Tibial nerve (tissue), 4 donors: ENCODE measurements around the gene FAM13A. TPM values are rescaled to one million over a fixed set of nuclear protein-coding genes. Genes with fewer than 3 reads are reported as not detected.
A peak's percentile ranks its signal among the peaks of the same experiment; 100 is the strongest.

Experiments used
- DNase-seq, 2 donors: peaks; one replicate each; pipeline ENCODE4 v3.0.0-alpha.2; 2019; ENCODE audit warnings: low spot score in 2 of 2
- H3K27ac ChIP-seq, 4 donors: fragments of 200-600 bp; sonication (generic) in 3 of 4; one replicate each; pipeline ENCODE4 v1.5.1; 2017 to 2019; ENCODE audit warnings: mild to moderate bottlenecking in 1 of 4
- H3K27me3 ChIP-seq, 2 donors: fragments of 200-600 bp; sonication (generic) in 1 of 2; one replicate each; pipeline versions ENCODE4 v1.5.1 to v1.6.0; 2017 to 2019
- H3K36me3 ChIP-seq, 3 donors: fragments of 200-600 bp; sonication (generic); one replicate each; pipeline ENCODE4 v1.5.1; 2018 to 2019
- H3K4me1 ChIP-seq, 4 donors: fragments of 200-600 bp; sonication (generic) in 3 of 4; one replicate each; pipeline ENCODE4 v1.5.1; 2017 to 2019
- H3K4me3 ChIP-seq, 4 donors: fragments of 200-600 bp; sonication (generic) in 3 of 4; one replicate each; pipeline ENCODE4 v1.5.1; 2017 to 2019; ENCODE audit warnings: mild to moderate bottlenecking in 1 of 4, moderate library complexity in 1 of 4
- H3K9me3 ChIP-seq, 4 donors: fragments of 200-600 bp; sonication (generic) in 3 of 4; one replicate each; pipeline ENCODE4 v1.5.1; 2017 to 2019
- EP300 ChIP-seq, 2 donors: sonication (generic); formaldehyde crosslinking; IDR thresholded peaks; one replicate each; pipeline ENCODE4 v1.6.1; 2017; ENCODE audit warnings: antibody characterized with exemption in 2 of 2, mild to moderate bottlenecking in 1 of 2
- POLR2A ChIP-seq, 2 donors: fragments of 450-650 bp; IDR thresholded peaks; one replicate each; pipeline ENCODE4 v1.6.1; 2017; ENCODE audit warnings: antibody characterized with exemption in 2 of 2, mild to moderate bottlenecking in 2 of 2, moderate library complexity in 2 of 2
- WGBS, 2 donors: methylation state at CpG; one replicate each; pipeline ENCODE4 v1.1.5; 2018; 5-methylcytosine and 5-hydroxymethylcytosine counted together
- total RNA-seq, 4 donors: library from RNA; depleted of rRNA; stranded (reverse); fragments of >200 nt; gene quantifications; one replicate each; pipeline ENCODE4 v1.1.0, GENCODE V29; 2016
- TF ChIP-seq, protein P1 (sequence below), 5 experiments: fragments of 200-600 bp in 3 of 5; fragments of 450-650 bp in 2 of 5; sonication (generic) in 3 of 5; IDR thresholded peaks; one replicate each; pipeline ENCODE4 v1.5.1; 2016 to 2019; ENCODE audit warnings: antibody characterized with exemption in 5 of 5, mild to moderate bottlenecking in 3 of 5, moderate library complexity in 2 of 5

Gene FAM13A
- total RNA-seq, 4 donors from 2014 or later: 48.8 to 77.6 (median 58.8) TPM

DNA sequence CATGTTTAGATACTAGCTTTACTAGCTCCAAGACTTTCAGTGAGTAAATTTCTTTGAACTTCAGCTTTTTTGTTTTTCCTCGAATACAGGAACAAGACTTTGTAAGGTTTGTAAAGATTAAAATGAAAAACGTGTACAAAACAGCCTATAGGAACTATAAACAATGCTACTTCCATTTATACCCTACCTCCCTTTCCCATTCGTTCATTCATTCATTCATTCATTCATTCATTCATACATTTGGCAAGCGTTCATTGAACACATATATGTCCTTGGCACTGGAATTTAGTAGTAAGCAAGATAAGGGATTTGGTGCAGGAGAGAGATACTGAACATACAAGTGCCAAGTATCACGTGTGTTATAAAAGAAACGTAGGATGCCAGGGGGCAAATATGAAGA is 293.9 kb downstream of the FAM13A start:
- DNase-seq: no peak
- no peaks in the 10 kb centered on the region for H3K27me3 ChIP-seq
- H3K4me3 ChIP-seq: no peak overlapping the region
- H3K27ac ChIP-seq: no peak overlapping the region
- WGBS, 2 donors: 85 to 88% methylated on average over 6 of the region's 6 CpGs
- no peak for TF ChIP-seq EP300 (IDR thresholded peaks at IDR 0.05)
- TF ChIP-seq, protein P1, sequence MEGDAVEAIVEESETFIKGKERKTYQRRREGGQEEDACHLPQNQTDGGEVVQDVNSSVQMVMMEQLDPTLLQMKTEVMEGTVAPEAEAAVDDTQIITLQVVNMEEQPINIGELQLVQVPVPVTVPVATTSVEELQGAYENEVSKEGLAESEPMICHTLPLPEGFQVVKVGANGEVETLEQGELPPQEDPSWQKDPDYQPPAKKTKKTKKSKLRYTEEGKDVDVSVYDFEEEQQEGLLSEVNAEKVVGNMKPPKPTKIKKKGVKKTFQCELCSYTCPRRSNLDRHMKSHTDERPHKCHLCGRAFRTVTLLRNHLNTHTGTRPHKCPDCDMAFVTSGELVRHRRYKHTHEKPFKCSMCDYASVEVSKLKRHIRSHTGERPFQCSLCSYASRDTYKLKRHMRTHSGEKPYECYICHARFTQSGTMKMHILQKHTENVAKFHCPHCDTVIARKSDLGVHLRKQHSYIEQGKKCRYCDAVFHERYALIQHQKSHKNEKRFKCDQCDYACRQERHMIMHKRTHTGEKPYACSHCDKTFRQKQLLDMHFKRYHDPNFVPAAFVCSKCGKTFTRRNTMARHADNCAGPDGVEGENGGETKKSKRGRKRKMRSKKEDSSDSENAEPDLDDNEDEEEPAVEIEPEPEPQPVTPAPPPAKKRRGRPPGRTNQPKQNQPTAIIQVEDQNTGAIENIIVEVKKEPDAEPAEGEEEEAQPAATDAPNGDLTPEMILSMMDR (IDR thresholded peaks at IDR 0.05): no peak
- no peak for TF ChIP-seq POLR2A (IDR thresholded peaks at IDR 0.05)
- H3K36me3 ChIP-seq: peaks cover 0 to 23% (median 0%) of the 10 kb centered on the region in 3 donors
- H3K9me3 ChIP-seq: no peaks in the 10 kb centered on the region
- peaks cover 0 to 26% (median 6%) of the 10 kb centered on the region in 4 donors for H3K4me1 ChIP-seq

DNA sequence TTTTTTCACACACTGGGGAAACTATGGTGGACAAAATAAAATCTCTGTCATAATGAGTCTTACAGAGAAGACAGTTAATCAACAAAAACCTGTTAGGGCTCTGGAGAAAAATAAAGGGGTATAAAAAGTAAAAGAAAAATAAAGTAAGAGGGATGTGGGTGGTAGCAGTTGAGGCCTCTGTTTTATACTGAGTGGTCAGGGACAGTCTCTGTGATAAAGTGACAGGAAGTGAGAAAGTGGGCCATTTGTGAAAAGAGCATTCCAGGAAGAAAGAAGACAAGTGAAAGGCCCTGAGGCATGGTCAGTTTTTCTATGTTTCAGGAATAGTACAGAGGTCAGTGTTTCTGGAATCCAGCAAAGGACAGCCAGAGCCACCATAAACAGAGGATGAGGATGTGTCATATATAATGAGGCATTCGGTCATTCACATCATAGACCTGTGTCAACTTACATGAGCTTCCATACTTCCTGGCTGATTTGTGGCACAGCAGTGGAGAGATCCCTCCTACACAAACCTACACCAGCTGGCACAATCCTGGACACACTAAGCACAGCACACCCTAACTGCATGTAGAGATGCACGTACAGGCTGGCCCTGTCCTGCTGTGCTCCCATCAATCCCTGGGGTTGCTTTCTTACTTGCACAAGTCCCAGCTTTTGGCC is 295.0 kb downstream of the FAM13A start:
- peaks cover 0 to 22% (median 0%) of the 10 kb centered on the region in 3 donors for H3K36me3 ChIP-seq
- TF ChIP-seq, protein P1 (IDR thresholded peaks at IDR 0.05): no peak
- TF ChIP-seq POLR2A (IDR thresholded peaks at IDR 0.05) (no peak), EP300 (IDR thresholded peaks at IDR 0.05) (no peak)
- no peak overlapping the region for H3K27ac ChIP-seq
- no peaks in the 10 kb centered on the region for H3K27me3 ChIP-seq
- no peak for DNase-seq
- H3K4me3 ChIP-seq: no peak overlapping the region
- H3K4me1 ChIP-seq: peaks cover 0 to 26% (median 6%) of the 10 kb centered on the region in 4 donors
- WGBS, 2 donors: 82 to 83% methylated on average over 2 of the region's 2 CpGs
- no peaks in the 10 kb centered on the region for H3K9me3 ChIP-seq

DNA sequence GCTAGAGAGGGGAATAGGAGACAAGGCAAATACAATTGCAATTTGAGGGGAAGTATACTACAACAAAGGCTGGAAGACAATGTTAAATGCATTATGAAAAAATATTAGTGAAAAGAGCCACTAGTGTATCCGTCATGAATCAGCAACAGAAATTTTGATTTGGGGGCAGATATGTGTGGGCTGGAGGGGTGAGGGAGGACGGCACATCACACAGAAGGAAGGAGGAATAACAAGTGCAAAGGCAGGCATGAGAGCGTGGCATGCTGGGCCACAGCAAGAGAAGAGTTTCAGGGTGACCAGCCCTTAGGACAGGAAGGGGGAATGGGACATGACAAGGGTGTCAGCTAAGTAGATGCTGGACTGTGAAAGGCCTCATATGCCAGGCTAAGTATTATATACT is 295.6 kb downstream of the FAM13A start:
- Histone ChIP-seq H3K27me3 (no peaks in the 10 kb centered on the region), H3K36me3 (peaks cover 0 to 15% (median 0%) of the 10 kb centered on the region in 3 donors), H3K27ac (no peak overlapping the region), H3K4me3 (no peak overlapping the region), H3K9me3 (no peaks in the 10 kb centered on the region), H3K4me1 (peaks cover 0 to 25% (median 6%) of the 10 kb centered on the region in 4 donors)
- TF ChIP-seq, protein P1 (IDR thresholded peaks at IDR 0.05): no peak
- TF ChIP-seq EP300 (IDR thresholded peaks at IDR 0.05) (no peak), POLR2A (IDR thresholded peaks at IDR 0.05) (no peak)
- WGBS, 2 donors: 72 to 86% methylated on average over 3 of the region's 3 CpGs
- no peak for DNase-seq

DNA sequence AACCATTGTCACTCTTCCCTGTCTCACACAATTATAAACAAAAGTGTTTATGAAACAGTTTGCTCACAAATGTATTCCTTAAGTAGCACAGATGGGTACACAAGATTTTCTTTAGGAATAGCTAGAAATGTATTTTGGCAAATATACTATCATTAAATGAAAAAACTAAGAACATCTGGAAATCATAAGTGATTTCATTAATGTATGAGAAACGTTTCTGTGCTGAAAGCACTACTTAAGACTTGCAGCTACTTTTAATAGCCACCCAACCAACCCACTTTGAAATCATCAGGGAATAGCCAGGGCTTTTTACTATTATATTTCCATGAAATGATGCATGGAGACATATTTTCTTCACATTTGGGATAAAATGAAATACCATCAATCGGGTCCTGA is 297.1 kb downstream of the FAM13A start:
- no peak for TF ChIP-seq POLR2A (IDR thresholded peaks at IDR 0.05)
- TF ChIP-seq EP300 (IDR thresholded peaks at IDR 0.05): no peak
- TF ChIP-seq, protein P1 (IDR thresholded peaks at IDR 0.05): no peak
- Histone ChIP-seq H3K27ac (peak overlapping the region in 2 of 4 donors; percentile 72 to 74), H3K27me3 (no peaks in the 10 kb centered on the region), H3K4me3 (peak overlapping the region in 1 of 4 donors; percentile 46), H3K4me1 (peaks cover 0 to 16% (median 6%) of the 10 kb centered on the region in 4 donors), H3K36me3 (peaks cover 0 to 8% (median 0%) of the 10 kb centered on the region in 3 donors), H3K9me3 (no peaks in the 10 kb centered on the region)
- WGBS, 2 donors: 43 to 52% methylated on average over 2 of the region's 2 CpGs
- no peak for DNase-seq
